ENCODE measurements around the gene ARPC1A.
"Not testable (repeated sequence)": the region's sequence is repeated elsewhere in the genome, so short reads cannot be mapped to it uniquely, and the experiment has no call there.

Gene ARPC1A

GRCh38 chr7:99325592-99326407 is at the start of gene ARPC1A:
TSS of gene ARPC1A (plus strand) at chr7:99325898. CDS start at chr7:99333354, 7,456 bp downstream.
- DNase-seq = peak; percentile 86

- DNase-seq = no peak
These were observed 47.5 kb upstream of the ARPC1A start for GRCh38 chr7:99278180-99278579.

DNA sequence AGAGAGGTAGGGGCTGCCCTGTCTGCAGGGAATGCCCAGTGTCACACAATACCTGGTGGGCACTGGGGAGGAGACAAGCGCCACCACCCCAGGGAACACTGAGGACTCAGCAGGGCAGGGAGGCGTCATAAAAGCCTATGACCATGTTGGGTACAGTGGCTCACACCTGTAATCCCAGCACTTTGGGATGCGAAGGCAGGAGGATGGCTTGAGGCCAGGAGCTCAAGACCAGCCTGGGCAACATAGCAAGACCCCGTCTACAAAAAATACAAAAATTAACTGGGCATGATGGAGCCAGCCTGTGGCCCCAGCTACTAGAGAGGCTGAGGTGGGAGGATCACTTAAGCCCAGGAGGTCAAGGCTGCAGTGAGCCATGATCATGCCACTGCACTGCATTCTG is 41.5 kb upstream of the ARPC1A start:
- not testable (repeated sequence) for DNase-seq

DNA sequence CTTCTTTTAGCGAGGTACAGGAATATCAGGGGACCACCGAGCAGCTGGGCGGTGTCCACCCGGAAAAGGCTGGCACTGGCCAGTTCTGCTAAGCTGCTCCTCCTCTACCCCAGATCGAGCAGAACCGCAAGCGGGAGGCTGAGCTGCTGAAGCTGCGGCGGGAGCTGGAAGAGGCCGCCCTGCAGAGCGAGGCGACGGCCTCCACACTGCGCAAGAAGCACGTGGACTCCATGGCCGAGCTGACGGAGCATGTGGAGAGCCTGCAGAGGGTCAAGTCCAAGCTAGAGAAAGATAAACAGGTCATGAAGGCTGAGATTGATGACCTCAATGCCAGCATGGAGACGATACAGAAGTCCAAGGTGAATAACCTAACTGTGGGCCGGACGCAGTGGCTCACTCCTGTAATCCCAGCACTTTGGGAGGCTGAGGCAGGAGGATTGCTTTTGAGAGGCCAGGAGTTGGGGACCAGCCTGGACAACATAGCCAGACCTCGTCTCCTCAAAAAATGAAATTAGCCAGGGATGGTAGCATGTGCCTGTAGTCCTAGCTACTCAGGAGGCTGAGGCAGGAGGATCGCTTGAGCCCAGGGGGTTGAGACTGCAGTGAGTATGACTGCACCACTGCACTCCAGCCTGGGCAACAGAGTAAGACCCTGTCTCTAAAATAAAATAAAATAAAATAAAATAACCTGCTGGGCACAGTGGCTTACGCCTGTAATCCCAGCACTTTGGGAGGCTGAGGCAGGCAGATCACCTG is 37.7 kb upstream of the ARPC1A start:
- DNase-seq = no peak

- no peak for DNase-seq
These were observed 36.5 kb upstream of the ARPC1A start for GRCh38 chr7:99289185-99289584.

DNA sequence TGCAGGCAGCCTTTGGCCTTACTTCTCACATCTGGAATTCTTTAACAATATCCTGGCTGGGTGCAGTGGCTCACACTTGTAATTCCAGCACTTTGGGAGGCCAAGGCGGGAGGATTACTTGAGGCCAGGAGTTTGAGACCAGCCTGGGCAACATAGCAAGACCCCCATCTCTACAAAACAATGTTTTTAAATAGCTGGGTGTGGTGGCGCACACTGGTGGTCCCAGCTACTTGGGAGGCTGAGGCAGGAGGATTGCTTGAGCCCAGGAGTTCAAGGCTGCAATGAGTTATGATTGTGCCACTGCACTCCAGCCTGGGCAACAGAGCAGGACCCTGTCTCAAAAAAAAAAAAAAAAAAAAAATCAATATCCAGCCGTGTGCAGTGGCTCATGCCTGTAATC is 35.5 kb upstream of the ARPC1A start:
- DNase-seq = not testable (repeated sequence)

- no peak for DNase-seq
These were observed 34.6 kb upstream of the ARPC1A start for GRCh38 chr7:99290980-99291607.

DNA sequence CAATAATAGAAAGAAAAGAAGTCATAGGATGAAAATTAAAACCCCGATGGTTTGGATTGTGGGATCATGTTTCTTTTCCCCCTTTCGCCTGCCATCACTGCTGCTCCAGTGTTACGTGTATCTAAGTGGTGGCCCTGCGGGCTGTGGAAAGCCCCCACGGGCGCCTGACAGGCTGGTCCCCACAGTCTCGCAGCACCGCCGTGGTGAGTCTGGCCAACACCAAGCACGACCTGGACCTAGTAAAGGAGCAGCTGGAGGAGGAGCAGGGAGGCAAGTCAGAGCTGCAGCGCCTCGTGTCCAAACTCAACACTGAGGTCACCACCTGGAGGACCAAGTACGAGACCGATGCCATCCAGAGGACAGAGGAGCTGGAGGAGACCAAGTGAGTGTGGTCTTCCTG is 33.6 kb upstream of the ARPC1A start:
- DNase-seq = no peak

- no peak for DNase-seq
These were observed 32.5 kb upstream of the ARPC1A start for GRCh38 chr7:99293167-99293566.

GRCh38 chr7:99293650-99294049 is 32.0 kb upstream of the ARPC1A start:
- no peak for DNase-seq

DNA sequence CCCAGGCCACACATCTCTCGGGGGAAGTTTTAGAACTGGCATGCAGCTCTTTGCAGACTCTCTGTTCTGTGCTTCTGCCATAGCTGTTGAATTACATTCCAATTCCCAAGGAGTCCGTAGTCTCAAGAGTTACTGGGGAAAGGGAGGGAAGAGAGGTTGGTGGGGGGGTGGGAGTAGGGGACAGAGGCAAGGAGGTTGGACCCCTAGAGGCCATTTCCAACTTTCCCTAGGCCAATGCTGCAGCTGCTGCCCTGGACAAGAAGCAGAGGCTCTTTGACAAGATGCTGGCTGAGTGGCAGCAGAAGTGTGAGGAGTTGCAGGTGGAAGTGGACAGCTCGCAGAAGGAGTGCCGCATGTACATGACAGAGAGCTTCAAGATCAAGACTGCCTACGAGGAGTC is 29.2 kb upstream of the ARPC1A start:
- DNase-seq = no peak

GRCh38 chr7:99301496-99301895 is 24.2 kb upstream of the ARPC1A start:
- no peak for DNase-seq

DNA sequence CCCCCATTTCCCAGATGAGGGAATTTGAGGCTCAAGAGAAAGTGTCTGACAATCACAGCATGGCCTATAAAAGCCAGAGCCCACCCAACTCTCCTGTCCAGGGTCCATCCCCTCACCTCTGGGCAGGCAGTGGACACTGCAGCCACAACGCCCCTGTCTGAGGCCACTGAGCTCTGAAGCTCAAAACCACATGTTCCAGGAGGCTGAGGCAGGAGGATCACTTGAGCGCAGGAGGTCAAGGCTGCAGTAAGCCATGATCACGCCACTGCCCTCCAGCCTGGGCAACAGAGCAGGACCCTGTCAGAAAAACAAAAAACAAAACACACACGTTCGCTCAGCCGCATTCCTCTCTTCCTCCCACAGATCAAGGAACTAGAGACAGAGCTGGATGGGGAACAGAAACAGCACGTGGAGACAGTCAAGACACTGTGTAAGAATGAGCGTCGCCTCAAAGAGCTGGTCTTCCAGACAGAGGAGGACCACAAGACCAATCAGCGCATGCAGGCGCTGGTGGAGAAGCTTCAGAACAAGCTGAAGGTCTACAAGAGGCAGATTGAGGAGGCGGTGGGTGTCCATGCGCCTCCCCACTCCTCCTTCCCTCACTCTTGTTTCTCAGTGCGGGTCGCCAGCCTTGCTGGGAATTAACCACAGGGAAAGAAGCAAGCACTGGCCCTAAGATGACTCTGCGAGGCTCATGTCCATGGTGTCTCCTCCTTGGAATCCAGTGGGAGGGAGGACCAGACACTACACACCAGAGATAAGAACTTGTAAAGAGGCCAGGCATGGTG is 20.0 kb upstream of the ARPC1A start:
- DNase-seq = peak; percentile 80

DNA sequence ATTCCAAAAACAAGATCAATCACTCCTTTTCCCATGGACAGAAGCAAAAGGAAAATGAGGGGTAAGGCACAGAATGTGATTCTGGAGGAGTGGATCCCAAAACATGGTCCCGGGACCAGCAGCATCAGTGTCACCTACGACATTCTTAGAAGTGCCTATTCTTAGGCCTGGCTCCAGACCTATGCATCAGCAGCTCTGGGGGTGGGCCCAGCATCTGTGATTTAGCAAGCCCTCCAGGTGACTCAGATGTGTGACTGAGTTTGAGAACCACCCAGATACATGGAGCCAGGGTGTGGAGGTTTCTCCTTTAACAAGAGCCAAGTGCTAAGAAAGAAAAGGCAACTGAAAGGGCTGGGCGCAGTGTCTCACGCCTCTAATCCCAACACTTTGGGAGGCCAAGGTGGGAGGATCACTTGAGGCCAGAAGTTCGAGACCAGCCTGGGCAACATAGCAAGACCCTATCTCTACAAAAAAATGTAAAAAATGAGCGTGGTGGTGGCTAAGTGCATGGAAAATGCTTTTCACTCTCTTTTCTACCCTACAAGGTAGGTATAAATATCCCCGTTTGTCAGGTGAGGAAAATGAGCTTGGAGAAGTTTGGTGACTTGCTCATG is 17.1 kb upstream of the ARPC1A start:
- DNase-seq = no peak

- DNase-seq = no peak
These were observed 16.6 kb upstream of the ARPC1A start for GRCh38 chr7:99309111-99309510.

DNA sequence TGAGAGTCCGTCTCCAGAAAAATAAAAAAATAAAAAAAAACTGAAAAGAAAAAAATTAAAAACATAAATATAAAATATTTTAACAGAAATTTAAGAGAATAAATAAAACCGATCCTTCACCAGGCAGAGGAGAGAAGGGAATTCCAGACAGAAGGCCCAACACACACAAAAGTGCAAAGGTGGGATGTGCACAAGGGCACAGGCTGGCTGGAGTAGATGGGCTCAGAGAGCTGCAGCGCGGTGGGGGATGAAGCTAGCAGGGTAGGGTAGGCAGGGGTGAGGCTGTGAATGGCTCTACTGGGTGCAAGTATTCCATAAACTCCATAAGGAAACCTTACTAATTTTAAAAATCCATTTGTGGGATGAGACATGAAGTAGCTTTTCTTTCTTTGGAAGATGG is 15.7 kb upstream of the ARPC1A start:
- DNase-seq = no peak

GRCh38 chr7:99311702-99312101 is 14.0 kb upstream of the ARPC1A start:
- DNase-seq = peak; percentile 2

- peak; percentile 52 for DNase-seq
These were observed 13.1 kb upstream of the ARPC1A start for GRCh38 chr7:99312316-99313203.

GRCh38 chr7:99313204-99313573 is 12.5 kb upstream of the ARPC1A start:
- no peak for DNase-seq

- DNase-seq = no peak
These were observed 11.2 kb upstream of the ARPC1A start for GRCh38 chr7:99314504-99314903.

DNA sequence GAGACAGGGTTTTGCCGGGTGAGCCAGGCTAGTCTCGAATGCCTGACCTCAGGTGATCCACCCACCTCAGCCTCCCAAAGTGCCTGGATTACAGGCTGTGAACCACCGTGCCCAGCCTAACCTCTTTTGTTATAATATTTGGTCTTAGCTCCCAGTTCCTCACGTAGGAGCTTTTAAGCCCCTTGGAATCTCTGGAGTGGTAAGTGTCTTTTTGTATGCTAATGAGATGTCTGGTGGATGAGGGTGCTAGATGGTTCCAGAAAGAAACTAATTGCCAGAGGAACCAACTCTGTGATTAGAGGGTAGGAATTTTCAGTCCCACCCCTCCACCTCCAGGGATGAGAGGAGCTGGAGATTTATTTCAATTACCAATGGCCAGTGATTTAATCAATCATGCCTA is 5.3 kb upstream of the ARPC1A start:
- no peak for DNase-seq

DNA sequence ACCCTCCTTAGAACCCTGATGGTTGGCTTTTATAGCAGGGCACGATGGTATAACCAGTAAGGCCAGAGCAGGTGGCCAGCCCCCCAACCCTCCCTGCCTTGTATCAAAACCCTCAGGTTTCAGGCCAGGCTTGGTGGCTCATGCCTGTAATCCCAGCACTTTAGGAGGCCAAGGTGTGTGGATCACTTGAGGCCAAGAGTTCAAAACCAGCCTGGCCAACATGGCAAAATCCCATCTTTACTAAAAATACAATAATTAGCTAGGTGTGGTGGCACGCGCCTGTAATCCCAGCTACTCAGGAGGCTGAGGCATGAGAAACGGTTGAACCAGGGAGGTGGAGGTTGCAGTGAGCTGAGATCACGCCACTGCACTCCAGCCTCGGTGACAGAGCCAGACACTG is 3.0 kb upstream of the ARPC1A start:
- DNase-seq = not testable (repeated sequence)

Data from MV-4-11 (cell line).